Nucleus accumbens (tissue), 56 donors: ENCODE measurements around the gene SLC66A1.
"Not testable (repeated sequence)": the region's sequence is repeated elsewhere in the genome, so short reads cannot be mapped to it uniquely, and the experiment has no call there.

Experiments used
- DNase-seq, 56 donors: peaks; one replicate each; lab custom pipeline; 2025; lab: John Stamatoyannopoulos, UW

The SLC66A1 gene

GRCh38 chr1:19311931-19312781, at the start of gene SLC66A1, which contains the start of gene AKR7A2:
Gene SLC66A1 (plus strand): TSS chr1:19312326. CDS start chr1:19317678, 5,352 bp downstream.
Gene AKR7A2 (minus strand): TSS chr1:19312144. CDS start chr1:19312124, 20 bp downstream.
- peak in 55 of 56 donors; percentile 55 to 96 (median 87) for DNase-seq

- DNase-seq, result no peak
These were observed 49.4 kb upstream of the SLC66A1 start for GRCh38 chr1:19262744-19263143.

- DNase-seq, result no peak
These were observed 43.7 kb upstream of the SLC66A1 start for GRCh38 chr1:19268445-19268844.

- not testable (repeated sequence) for DNase-seq
These were observed 42.4 kb upstream of the SLC66A1 start for GRCh38 chr1:19269427-19270342.

- not testable (repeated sequence) for DNase-seq
These were observed 41.8 kb upstream of the SLC66A1 start for GRCh38 chr1:19270343-19270730.

GRCh38 chr1:19272064-19272463, 40.1 kb upstream of the SLC66A1 start:
- no peak for DNase-seq

GRCh38 chr1:19273106-19273843, 38.9 kb upstream of the SLC66A1 start:
- DNase-seq, result no peak

GRCh38 chr1:19273844-19274531, 38.1 kb upstream of the SLC66A1 start:
- DNase-seq, result not testable (repeated sequence)

- no peak for DNase-seq
These were observed 37.5 kb upstream of the SLC66A1 start for GRCh38 chr1:19274636-19275035.

- DNase-seq, result no peak
These were observed 28.2 kb upstream of the SLC66A1 start for GRCh38 chr1:19283891-19284290.

- no peak for DNase-seq
These were observed 27.2 kb upstream of the SLC66A1 start for GRCh38 chr1:19284881-19285280.

- DNase-seq, result not testable (repeated sequence)
These were observed 26.8 kb upstream of the SLC66A1 start for GRCh38 chr1:19285366-19285765.

- not testable (repeated sequence) for DNase-seq
These were observed 26.3 kb upstream of the SLC66A1 start for GRCh38 chr1:19285807-19286206.

GRCh38 chr1:19287436-19288185, 24.5 kb upstream of the SLC66A1 start:
- DNase-seq, result no peak

GRCh38 chr1:19288324-19289241, 23.5 kb upstream of the SLC66A1 start, which contains the start of gene AKR7A3:
Gene AKR7A3 (minus strand): TSS chr1:19288770. CDS start chr1:19288709, 61 bp downstream.
- DNase-seq, result peak in 30 of 56 donors; percentile 5 to 59 (median 26)

- no peak for DNase-seq
These were observed 22.9 kb upstream of the SLC66A1 start for GRCh38 chr1:19289244-19289643.

GRCh38 chr1:19294638-19295037, 17.5 kb upstream of the SLC66A1 start:
- DNase-seq, result no peak

- no peak for DNase-seq
These were observed 11.9 kb upstream of the SLC66A1 start for GRCh38 chr1:19300211-19300610.
